Measurements from ENCODE around the gene DNAL4. TPM values are rescaled to one million over a fixed set of nuclear protein-coding genes. Genes with fewer than 3 reads are reported as not detected.

DNAL4 gene
- total and polyA plus RNA-seq, 9 donors: 12.7 to 17.7 (median 14.8) TPM

DNA sequence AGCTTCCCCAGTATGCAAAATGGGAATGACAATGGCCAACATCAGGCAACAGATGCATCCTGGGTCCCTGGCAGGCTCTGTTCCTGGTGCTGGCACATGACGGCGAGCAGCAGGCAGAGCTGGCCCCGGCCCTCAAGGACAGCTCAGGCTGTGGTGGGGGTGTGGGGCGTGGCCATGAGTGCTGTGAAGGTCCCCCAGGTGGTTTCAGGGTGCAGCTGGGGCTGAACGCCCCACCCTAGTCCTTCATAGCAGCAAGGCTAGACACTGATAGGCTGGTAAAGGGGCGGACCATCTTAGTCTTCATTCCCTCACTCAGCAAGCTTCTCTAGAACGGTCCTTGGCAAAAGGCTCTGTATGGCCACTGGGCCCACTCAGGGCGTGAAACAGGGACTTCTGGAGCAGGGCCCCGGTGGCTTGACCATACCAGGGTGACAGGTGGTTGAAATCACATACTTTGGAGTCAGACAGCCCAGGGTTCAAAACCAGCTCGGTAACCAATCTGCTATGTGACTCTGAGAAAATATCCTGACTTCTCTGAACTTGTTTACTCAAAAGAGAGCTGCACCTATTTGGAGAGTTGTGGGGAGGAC lies 34.8 kb upstream of the DNAL4 start:
- H3K4me3 ChIP-seq (ENCODE audit: low read length): no peak overlapping the region
- H3K9me3 ChIP-seq (replicated peaks; ENCODE audit: control insufficient read depth, low read depth, low read length): no peaks in the 10 kb centered on the region
- no peaks in the 10 kb centered on the region for H3K27me3 ChIP-seq (ENCODE audit: control insufficient read depth, insufficient read depth, low read length)
- DNase-seq: no peak
- 79% methylated on average over 5 of the region's 10 CpGs for WGBS (ENCODE audit: insufficient coverage)
- H3K4me1 ChIP-seq (ENCODE audit: control insufficient read depth, insufficient read depth, low read length): peaks cover 6% of the 10 kb centered on the region
- no peaks in the 10 kb centered on the region for H3K36me3 ChIP-seq (ENCODE audit: control insufficient read depth, insufficient read depth, low read length)
- H3K27ac ChIP-seq (ENCODE audit: low read length): no peak overlapping the region

DNA sequence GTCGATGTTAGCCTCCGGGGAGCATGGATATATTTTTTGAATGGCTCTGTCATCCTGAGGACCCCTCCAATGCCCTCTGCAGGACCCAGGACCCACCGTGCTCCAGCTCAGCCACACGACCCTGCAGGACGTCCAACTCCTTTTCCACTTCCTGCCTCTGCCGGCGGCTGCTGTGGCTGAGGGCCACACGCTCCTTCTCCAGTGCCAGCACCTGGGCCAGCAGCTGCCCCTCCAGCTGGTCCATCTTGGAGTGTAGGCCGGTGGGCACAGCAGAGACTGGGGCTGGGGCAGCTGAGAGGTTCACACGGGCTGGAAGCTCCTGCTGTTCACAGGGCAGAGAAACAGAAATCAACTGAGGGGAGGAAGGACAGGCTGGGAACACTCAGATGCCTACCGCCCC lies 34.2 kb upstream of the DNAL4 start:
- no peaks in the 10 kb centered on the region for H3K9me3 ChIP-seq (replicated peaks; ENCODE audit: control insufficient read depth, low read depth, low read length)
- H3K27ac ChIP-seq (ENCODE audit: low read length): no peak overlapping the region
- no peak for DNase-seq
- H3K4me1 ChIP-seq (ENCODE audit: control insufficient read depth, insufficient read depth, low read length): peaks cover 6% of the 10 kb centered on the region
- no peak overlapping the region for H3K4me3 ChIP-seq (ENCODE audit: low read length)
- H3K27me3 ChIP-seq (ENCODE audit: control insufficient read depth, insufficient read depth, low read length): no peaks in the 10 kb centered on the region
- H3K36me3 ChIP-seq (ENCODE audit: control insufficient read depth, insufficient read depth, low read length): no peaks in the 10 kb centered on the region
- 50% methylated on average over 10 of the region's 11 CpGs for WGBS (ENCODE audit: insufficient coverage)

DNA sequence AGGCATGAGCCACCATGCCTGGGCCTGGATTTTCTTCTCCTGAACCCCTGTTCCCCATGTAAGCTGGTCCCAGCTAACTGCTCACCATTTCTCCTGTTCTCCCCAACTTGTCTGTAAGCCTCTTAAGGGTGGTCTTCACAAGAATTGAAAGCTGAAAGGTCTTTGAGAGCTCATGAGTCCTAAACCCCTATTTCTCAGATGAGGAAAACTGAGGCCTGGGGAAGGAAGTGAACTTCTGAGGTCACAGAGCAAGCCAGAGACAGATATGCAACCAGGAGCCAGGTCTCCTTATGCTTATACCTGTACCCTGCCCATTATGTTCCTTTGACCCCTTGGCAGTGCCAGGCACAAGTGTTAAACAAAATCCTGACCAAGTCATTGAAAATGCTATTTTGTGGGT lies 33.6 kb upstream of the DNAL4 start:
- Histone ChIP-seq H3K36me3 (ENCODE audit: control insufficient read depth, insufficient read depth, low read length) (no peaks in the 10 kb centered on the region), H3K4me1 (ENCODE audit: control insufficient read depth, insufficient read depth, low read length) (peaks cover 4% of the 10 kb centered on the region), H3K27ac (ENCODE audit: low read length) (no peak overlapping the region), H3K4me3 (ENCODE audit: low read length) (no peak overlapping the region), H3K27me3 (ENCODE audit: control insufficient read depth, insufficient read depth, low read length) (no peaks in the 10 kb centered on the region), H3K9me3 (replicated peaks; ENCODE audit: control insufficient read depth, low read depth, low read length) (no peaks in the 10 kb centered on the region)
- no peak for DNase-seq

DNA sequence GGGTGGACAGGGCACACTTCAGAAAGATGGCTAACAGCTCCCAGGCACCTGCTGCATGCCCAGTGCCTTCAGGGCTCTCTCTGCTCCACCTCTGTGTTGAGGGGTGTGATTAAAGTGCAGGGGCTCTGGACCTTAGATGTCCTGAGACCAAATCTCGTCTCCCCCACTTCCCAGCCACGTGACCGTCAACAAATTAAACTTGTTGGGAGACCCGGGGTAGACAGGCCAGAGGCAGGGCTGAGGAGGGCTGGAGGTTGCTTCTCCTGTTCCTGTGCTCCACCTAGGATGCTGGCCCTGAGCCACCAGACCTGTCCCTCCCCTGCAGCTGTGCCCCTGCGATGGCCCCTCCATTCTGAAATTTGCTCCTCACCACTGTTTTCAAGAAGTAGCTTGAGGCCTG lies 32.9 kb upstream of the DNAL4 start:
- DNase-seq: no peak
- Histone ChIP-seq H3K9me3 (replicated peaks; ENCODE audit: control insufficient read depth, low read depth, low read length) (no peaks in the 10 kb centered on the region), H3K27ac (ENCODE audit: low read length) (no peak overlapping the region), H3K36me3 (ENCODE audit: control insufficient read depth, insufficient read depth, low read length) (no peaks in the 10 kb centered on the region), H3K4me1 (ENCODE audit: control insufficient read depth, insufficient read depth, low read length) (no peaks in the 10 kb centered on the region), H3K27me3 (ENCODE audit: control insufficient read depth, insufficient read depth, low read length) (no peaks in the 10 kb centered on the region), H3K4me3 (ENCODE audit: low read length) (no peak overlapping the region)
- whole genome bisulfite sequencing (ENCODE audit: insufficient coverage): 70% methylated on average over 4 of the region's 5 CpGs

DNA sequence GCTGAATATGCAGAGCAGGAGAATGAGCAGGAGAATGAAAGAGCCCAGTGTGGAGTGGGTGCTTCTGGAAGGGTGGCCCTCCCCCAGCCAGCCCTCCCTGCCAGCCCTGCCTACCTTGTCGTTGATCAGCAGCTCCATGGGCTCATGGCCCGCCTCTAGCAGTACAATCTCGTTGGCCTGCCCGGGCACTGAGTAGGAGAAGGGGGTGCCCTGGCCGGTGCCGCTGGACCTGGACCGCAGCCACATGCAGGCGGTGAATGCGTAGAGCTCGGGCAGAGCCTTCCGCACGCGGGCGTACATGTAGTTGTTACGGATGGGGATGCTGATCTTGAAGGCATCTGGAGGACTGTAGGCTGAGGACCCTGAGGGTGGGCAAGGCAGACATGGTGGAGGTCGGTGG lies 32.4 kb upstream of the DNAL4 start:
- Histone ChIP-seq H3K9me3 (replicated peaks; ENCODE audit: control insufficient read depth, low read depth, low read length) (no peaks in the 10 kb centered on the region), H3K27ac (ENCODE audit: low read length) (no peak overlapping the region), H3K4me3 (ENCODE audit: low read length) (no peak overlapping the region), H3K4me1 (ENCODE audit: control insufficient read depth, insufficient read depth, low read length) (no peaks in the 10 kb centered on the region), H3K27me3 (ENCODE audit: control insufficient read depth, insufficient read depth, low read length) (no peaks in the 10 kb centered on the region), H3K36me3 (ENCODE audit: control insufficient read depth, insufficient read depth, low read length) (no peaks in the 10 kb centered on the region)
- 83% methylated on average over 15 of the region's 16 CpGs for WGBS (ENCODE audit: insufficient coverage)
- DNase-seq: no peak

DNA sequence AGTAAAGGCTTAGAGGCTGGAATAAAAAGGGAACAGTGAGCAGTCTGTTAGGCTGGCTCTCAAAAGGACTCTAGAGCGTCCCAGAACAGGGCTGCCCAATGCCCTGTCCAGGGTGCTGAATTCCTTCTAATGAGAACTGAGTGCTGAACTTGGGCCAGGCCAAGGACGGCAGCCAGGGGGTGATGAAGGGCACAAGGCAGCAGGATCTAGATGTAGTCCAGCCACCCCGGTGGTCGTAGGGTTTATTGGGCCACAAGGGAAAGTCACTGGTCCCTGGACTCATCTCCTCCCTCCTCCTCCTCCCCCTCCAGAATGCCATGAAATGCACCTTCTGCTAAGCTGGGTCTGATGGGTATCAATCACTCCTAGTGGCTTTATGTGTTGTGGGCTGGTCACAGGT lies 30.6 kb upstream of the DNAL4 start:
- H3K4me1 ChIP-seq (ENCODE audit: control insufficient read depth, insufficient read depth, low read length): no peaks in the 10 kb centered on the region
- no peaks in the 10 kb centered on the region for H3K9me3 ChIP-seq (replicated peaks; ENCODE audit: control insufficient read depth, low read depth, low read length)
- H3K4me3 ChIP-seq (ENCODE audit: low read length): no peak overlapping the region
- WGBS (ENCODE audit: insufficient coverage): 0% methylated on average over 2 of the region's 4 CpGs
- H3K36me3 ChIP-seq (ENCODE audit: control insufficient read depth, insufficient read depth, low read length): no peaks in the 10 kb centered on the region
- DNase-seq: peak; percentile 88
- H3K27me3 ChIP-seq (ENCODE audit: control insufficient read depth, insufficient read depth, low read length): no peaks in the 10 kb centered on the region
- no peak overlapping the region for H3K27ac ChIP-seq (ENCODE audit: low read length)

DNA sequence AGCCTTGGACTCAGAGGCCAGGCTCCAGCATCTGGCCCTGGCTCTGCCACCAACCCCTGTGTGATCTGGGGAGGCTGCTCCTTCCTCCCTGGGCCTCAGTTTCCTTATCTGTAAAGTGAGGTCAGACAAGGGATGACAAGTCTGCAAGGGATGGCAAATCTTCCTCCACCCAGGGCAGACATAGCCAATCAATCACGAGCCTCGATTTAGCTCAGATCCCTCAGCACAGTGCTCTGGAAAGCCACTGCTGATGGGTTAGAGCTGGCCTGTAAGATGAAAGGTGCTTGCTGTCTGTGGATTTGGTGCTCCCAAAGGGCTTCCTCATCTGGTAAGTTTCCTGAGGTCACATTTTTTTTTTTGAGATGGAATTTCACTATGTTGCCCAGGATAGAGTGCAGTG lies 29.7 kb upstream of the DNAL4 start:
- Histone ChIP-seq H3K4me1 (ENCODE audit: control insufficient read depth, insufficient read depth, low read length) (no peaks in the 10 kb centered on the region), H3K36me3 (ENCODE audit: control insufficient read depth, insufficient read depth, low read length) (no peaks in the 10 kb centered on the region), H3K9me3 (replicated peaks; ENCODE audit: control insufficient read depth, low read depth, low read length) (no peaks in the 10 kb centered on the region), H3K4me3 (ENCODE audit: low read length) (no peak overlapping the region), H3K27ac (ENCODE audit: low read length) (no peak overlapping the region), H3K27me3 (ENCODE audit: control insufficient read depth, insufficient read depth, low read length) (no peaks in the 10 kb centered on the region)
- 80% methylated on average over 1 of the region's 2 CpGs for WGBS (ENCODE audit: insufficient coverage)
- DNase-seq: no peak

DNA sequence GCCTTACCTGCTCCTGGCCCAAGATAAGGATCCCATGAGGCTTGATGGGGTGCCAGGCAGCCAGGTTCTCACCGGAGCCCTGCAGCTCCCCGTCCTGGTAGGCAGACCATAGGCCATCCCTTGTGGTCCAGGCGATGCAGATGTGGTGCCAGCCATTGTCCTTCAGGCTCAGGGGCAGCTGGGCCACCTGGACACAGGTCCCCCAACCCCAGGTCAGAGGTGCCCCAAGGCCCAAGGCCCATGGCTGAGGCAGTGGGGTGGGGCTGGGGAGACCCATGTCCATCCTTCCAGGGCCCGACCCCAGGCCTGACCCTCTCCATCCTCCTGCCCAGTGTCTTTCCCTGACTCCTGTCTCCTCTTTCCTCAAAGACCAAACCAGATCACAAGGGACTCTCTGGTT lies 29.1 kb upstream of the DNAL4 start:
- Histone ChIP-seq H3K27me3 (ENCODE audit: control insufficient read depth, insufficient read depth, low read length) (no peaks in the 10 kb centered on the region), H3K4me3 (ENCODE audit: low read length) (no peak overlapping the region), H3K9me3 (replicated peaks; ENCODE audit: control insufficient read depth, low read depth, low read length) (no peaks in the 10 kb centered on the region), H3K27ac (ENCODE audit: low read length) (no peak overlapping the region), H3K36me3 (ENCODE audit: control insufficient read depth, insufficient read depth, low read length) (no peaks in the 10 kb centered on the region), H3K4me1 (ENCODE audit: control insufficient read depth, insufficient read depth, low read length) (no peaks in the 10 kb centered on the region)
- WGBS (ENCODE audit: insufficient coverage): 75% methylated on average over 3 of the region's 4 CpGs
- DNase-seq: no peak

DNA sequence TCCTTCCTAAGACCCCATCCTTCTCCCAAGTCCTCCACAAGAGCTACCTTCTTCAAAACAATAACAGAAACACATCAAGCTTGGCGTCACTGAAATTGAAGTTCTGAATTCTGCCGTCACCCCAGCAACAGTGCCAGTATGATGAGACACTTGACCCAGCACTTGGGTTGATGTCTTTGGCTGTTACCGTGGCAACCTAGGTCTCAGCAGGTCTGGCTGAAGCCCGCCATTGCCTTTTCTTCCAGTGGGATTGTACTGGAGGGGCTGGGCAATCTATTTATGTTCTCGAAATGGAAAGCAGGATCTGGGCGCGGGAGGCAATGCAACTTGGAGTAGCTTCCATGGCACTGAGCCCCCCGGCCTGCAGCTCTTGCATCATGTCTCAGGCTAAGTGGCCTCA lies 26.1 kb upstream of the DNAL4 start:
- 80% methylated on average over 8 of the region's 8 CpGs for WGBS (ENCODE audit: insufficient coverage)
- no peaks in the 10 kb centered on the region for H3K27me3 ChIP-seq (ENCODE audit: control insufficient read depth, insufficient read depth, low read length)

DNA sequence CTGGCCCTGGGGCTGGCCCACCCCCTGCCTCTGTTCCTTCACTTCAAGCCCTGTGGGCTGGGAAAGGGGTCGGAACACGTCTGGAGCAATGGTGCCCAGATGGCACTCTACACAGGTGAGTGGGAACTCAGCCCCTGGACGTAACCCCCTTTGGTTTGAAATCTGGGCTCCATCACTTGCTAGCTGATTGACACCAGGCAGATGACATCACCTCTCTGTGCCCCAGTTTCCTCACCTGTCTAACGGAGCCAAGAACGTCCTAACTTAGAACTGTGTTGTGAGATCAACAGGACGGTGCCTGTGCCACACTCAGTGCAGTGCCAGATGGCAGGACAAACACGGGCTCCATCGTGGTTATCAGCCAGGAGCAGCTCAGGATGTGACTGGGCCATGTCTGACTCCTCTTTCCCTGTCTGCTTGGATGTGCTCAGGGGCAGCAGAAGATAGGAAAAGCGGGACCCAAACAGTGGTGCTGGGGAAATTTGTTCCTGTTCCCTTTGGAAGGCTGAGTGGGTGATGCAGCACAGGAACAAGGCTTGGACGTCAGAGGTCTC lies 25.5 kb upstream of the DNAL4 start:
- Histone ChIP-seq H3K27me3 (ENCODE audit: control insufficient read depth, insufficient read depth, low read length) (no peaks in the 10 kb centered on the region), H3K4me1 (ENCODE audit: control insufficient read depth, insufficient read depth, low read length) (no peaks in the 10 kb centered on the region), H3K9me3 (replicated peaks; ENCODE audit: control insufficient read depth, low read depth, low read length) (no peaks in the 10 kb centered on the region), H3K4me3 (ENCODE audit: low read length) (no peak overlapping the region), H3K36me3 (ENCODE audit: control insufficient read depth, insufficient read depth, low read length) (no peaks in the 10 kb centered on the region), H3K27ac (ENCODE audit: low read length) (no peak overlapping the region)
- no peak for DNase-seq
- 81% methylated on average over 8 of the region's 10 CpGs for WGBS (ENCODE audit: insufficient coverage)

More for the DNA sequence above, 26.1 kb upstream of the DNAL4 start:
- Histone ChIP-seq H3K9me3 (replicated peaks; ENCODE audit: control insufficient read depth, low read depth, low read length) (no peaks in the 10 kb centered on the region), H3K4me3 (ENCODE audit: low read length) (no peak overlapping the region), H3K27ac (ENCODE audit: low read length) (no peak overlapping the region), H3K4me1 (ENCODE audit: control insufficient read depth, insufficient read depth, low read length) (no peaks in the 10 kb centered on the region), H3K36me3 (ENCODE audit: control insufficient read depth, insufficient read depth, low read length) (no peaks in the 10 kb centered on the region)
- no peak for DNase-seq

DNA sequence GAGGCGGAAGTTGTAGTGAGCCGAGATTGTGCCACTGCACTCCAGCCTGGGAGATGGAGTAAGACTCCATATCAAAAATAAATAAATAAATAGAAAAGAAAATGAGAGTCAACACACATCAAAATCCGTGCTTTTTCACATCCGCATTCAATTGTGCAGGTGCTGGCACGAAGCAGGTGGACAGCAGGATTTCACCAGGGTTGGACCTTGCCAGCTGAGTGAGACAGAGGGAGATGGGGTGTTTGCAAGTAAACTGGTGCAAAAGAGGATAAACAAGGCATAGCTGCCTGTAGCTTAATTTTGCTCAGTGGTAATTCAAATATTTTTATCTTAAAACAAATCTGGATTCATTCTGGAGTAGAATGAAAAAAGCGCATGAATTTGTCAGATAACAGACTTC lies 23.3 kb upstream of the DNAL4 start:
- H3K27ac ChIP-seq (ENCODE audit: low read length): no peak overlapping the region
- WGBS (ENCODE audit: insufficient coverage): 90% methylated on average over 3 of the region's 6 CpGs
- no peak for DNase-seq
- H3K4me3 ChIP-seq (ENCODE audit: low read length): no peak overlapping the region
- H3K4me1 ChIP-seq (ENCODE audit: control insufficient read depth, insufficient read depth, low read length): no peaks in the 10 kb centered on the region
- peaks cover 2% of the 10 kb centered on the region for H3K27me3 ChIP-seq (ENCODE audit: control insufficient read depth, insufficient read depth, low read length)
- H3K9me3 ChIP-seq (replicated peaks; ENCODE audit: control insufficient read depth, low read depth, low read length): no peaks in the 10 kb centered on the region
- no peaks in the 10 kb centered on the region for H3K36me3 ChIP-seq (ENCODE audit: control insufficient read depth, insufficient read depth, low read length)

Measured in muscle of leg (tissue), 11 donors.